ENCODE results near the gene SPTB.
A peak's percentile ranks its signal among the peaks of the same experiment; 100 is the strongest.

DNA sequence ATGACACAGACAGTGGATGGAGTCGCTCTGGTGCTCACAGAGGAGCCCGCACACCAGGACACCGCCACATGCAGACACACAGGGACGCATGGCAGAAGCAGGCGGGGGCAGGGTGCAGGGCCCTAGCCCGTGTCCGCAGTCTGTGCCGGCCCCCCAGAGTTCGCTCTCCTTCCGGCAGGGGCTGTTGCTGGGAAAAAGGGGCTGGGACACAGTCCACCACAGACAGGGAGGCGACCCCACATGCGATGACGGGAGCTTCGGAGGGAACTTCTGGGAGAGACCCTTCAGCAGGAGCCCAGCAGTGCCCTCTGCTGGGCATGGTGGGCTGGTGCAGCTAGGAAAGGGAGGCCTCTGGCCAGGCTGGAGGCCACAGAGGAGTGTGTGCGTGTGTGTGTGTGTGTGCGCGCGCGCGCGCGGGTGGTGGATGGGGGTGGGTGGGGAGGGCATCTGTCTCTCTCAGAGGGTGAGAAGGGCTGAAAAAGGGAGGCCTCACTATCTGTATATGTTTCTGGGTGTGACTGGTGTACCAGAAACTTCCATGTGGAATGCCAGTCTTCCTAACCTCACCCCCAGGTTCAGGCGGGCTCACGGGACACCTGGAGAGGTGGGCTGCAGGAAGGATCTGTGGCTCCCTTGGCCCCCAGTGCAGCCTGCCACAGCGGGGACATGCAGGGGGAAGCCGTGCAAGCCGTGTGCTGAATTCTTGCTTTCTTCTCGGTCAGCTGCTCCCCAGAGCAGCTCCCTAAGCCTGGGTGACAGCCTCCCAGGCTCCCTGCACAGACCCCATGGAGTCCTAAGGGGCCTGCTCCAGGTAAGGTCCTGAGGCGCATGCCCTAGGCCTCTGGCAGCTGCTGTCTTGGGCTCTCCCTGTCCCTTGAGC, 114.8 kb downstream of the SPTB start:
- TF ChIP-seq EZH2 (optimal IDR thresholded peaks at IDR 0.05; ENCODE audit: low read depth, low read length) (no peak), EZH2phosphoT487 (IDR thresholded peaks at IDR 0.05; ENCODE audit: low read length) (no peak)
- TF ChIP-seq, protein P1, sequence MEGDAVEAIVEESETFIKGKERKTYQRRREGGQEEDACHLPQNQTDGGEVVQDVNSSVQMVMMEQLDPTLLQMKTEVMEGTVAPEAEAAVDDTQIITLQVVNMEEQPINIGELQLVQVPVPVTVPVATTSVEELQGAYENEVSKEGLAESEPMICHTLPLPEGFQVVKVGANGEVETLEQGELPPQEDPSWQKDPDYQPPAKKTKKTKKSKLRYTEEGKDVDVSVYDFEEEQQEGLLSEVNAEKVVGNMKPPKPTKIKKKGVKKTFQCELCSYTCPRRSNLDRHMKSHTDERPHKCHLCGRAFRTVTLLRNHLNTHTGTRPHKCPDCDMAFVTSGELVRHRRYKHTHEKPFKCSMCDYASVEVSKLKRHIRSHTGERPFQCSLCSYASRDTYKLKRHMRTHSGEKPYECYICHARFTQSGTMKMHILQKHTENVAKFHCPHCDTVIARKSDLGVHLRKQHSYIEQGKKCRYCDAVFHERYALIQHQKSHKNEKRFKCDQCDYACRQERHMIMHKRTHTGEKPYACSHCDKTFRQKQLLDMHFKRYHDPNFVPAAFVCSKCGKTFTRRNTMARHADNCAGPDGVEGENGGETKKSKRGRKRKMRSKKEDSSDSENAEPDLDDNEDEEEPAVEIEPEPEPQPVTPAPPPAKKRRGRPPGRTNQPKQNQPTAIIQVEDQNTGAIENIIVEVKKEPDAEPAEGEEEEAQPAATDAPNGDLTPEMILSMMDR (IDR thresholded peaks at IDR 0.05; ENCODE audit: low read length) = peak; percentile 50
